GM10847 (cell line): Measurements from ENCODE around the gene BORCS5.

Experiments used
- POLR2A ChIP-seq: IDR thresholded peaks from 2 replicates; pipeline ENCODE4 v1.6.1; 2011; ENCODE audit not compliant: insufficient read length; ENCODE audit errors: extremely low read depth

The BORCS5 gene

GRCh38 chr12:12376646-12377448 is 20.0 kb downstream of the BORCS5 start:
- no peak for TF ChIP-seq POLR2A

GRCh38 chr12:12378616-12379015 is 21.7 kb downstream of the BORCS5 start:
- TF ChIP-seq POLR2A = no peak

- no peak for TF ChIP-seq POLR2A
These were observed 23.2 kb downstream of the BORCS5 start for GRCh38 chr12:12379831-12380730.

GRCh38 chr12:12380949-12381593 is 24.2 kb downstream of the BORCS5 start:
- no peak for TF ChIP-seq POLR2A

- no peak for TF ChIP-seq POLR2A
These were observed 25.1 kb downstream of the BORCS5 start for GRCh38 chr12:12381982-12382381.

- no peak for TF ChIP-seq POLR2A
These were observed 27.9 kb downstream of the BORCS5 start for GRCh38 chr12:12384571-12385340.

- TF ChIP-seq POLR2A = no peak
These were observed 30.6 kb downstream of the BORCS5 start for GRCh38 chr12:12387501-12387900.

- no peak for TF ChIP-seq POLR2A
These were observed 35.5 kb downstream of the BORCS5 start for GRCh38 chr12:12392413-12392812.

- no peak for TF ChIP-seq POLR2A
These were observed 36.3 kb downstream of the BORCS5 start for GRCh38 chr12:12393171-12393570.

GRCh38 chr12:12396694-12397093 is 39.8 kb downstream of the BORCS5 start:
- no peak for TF ChIP-seq POLR2A

GRCh38 chr12:12397184-12397583 is 40.3 kb downstream of the BORCS5 start:
- TF ChIP-seq POLR2A = no peak

- no peak for TF ChIP-seq POLR2A
These were observed 41.4 kb downstream of the BORCS5 start for GRCh38 chr12:12398026-12398859.

GRCh38 chr12:12399161-12399560 is 42.3 kb downstream of the BORCS5 start:
- no peak for TF ChIP-seq POLR2A

GRCh38 chr12:12399776-12400305 is 43.0 kb downstream of the BORCS5 start:
- TF ChIP-seq POLR2A = no peak
